GM12865 (cell line): Measurements from ENCODE around the gene REXO5.

Experiments used
- DNase-seq: peaks from one replicate; pipeline ENCODE4 v3.0.0; 2010; ENCODE audit warnings: low read depth
- H3K4me3 ChIP-seq: 2 replicates; pipeline ENCODE4 v1.5.1; 2011; ENCODE audit warnings: mild to moderate bottlenecking, low read depth, low read length, control low read depth
- TF ChIP-seq, protein P1 (sequence below): IDR thresholded peaks from 2 replicates; pipeline ENCODE4 v1.5.1; 2011; ENCODE audit warnings: low read length, control low read depth, low read depth, inconsistent platforms; ENCODE audit not compliant: insufficient read depth; ENCODE audit errors: missing control alignments

Gene REXO5

GRCh38 chr16:20782470-20782869 lies 23.9 kb upstream of the REXO5 start:
- no peak for DNase-seq
- no peak overlapping the region for H3K4me3 ChIP-seq
- TF ChIP-seq, protein P1, sequence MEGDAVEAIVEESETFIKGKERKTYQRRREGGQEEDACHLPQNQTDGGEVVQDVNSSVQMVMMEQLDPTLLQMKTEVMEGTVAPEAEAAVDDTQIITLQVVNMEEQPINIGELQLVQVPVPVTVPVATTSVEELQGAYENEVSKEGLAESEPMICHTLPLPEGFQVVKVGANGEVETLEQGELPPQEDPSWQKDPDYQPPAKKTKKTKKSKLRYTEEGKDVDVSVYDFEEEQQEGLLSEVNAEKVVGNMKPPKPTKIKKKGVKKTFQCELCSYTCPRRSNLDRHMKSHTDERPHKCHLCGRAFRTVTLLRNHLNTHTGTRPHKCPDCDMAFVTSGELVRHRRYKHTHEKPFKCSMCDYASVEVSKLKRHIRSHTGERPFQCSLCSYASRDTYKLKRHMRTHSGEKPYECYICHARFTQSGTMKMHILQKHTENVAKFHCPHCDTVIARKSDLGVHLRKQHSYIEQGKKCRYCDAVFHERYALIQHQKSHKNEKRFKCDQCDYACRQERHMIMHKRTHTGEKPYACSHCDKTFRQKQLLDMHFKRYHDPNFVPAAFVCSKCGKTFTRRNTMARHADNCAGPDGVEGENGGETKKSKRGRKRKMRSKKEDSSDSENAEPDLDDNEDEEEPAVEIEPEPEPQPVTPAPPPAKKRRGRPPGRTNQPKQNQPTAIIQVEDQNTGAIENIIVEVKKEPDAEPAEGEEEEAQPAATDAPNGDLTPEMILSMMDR, result no peak

DNA sequence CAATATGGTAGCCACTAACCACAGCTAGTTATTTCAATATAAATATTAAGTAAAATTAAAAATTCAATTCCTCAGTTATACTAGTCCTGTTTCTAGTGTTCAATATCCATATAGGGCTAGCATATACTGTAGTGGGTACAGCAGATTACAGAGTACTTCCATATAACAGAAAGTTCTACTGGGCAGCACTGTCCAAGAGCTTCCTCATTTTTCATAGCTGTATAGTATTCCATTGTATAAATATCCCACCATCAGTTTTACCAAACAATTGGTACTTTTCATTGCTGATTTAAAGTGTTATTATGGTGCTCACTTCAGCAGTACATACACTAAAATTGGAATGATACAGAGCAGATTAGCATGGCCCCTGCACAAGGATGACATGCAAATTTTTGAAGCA lies 22.1 kb upstream of the REXO5 start:
- DNase-seq, result no peak
- no peak overlapping the region for H3K4me3 ChIP-seq
- TF ChIP-seq, protein P1, result no peak

- no peak for DNase-seq
- TF ChIP-seq, protein P1, result no peak
- no peak overlapping the region for H3K4me3 ChIP-seq
Observed at GRCh38 chr16:20789130-20789529, 17.2 kb upstream of the REXO5 start.

DNA sequence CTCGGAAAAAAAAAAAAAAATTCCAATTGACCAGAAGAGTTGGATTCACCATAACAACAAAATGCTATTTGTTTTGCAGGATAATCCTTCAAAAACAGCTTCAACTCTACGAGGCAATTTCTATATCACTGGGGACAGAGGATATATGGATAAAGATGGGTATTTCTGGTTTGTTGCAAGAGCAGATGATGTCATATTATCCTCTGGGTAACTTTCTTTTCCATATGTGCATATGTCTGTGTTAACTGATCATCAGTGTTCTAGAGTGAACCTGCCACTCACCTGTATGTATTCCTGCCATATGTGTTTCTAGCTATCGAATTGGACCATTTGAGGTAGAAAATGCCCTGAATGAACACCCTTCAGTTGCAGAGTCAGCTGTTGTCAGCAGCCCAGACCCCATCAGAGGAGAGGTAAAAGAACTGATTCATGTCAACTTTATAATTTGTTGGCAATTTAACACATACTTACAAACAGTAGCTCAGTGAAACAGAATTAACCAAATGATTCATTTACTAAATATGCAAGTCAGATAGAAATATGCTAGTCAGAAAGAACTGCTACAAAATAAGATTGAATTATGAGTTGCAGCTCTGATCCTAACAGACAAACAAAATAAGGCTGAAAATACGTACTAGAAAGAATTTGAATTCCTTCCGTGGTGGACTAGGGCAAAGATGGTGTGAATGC lies 14.3 kb upstream of the REXO5 start:
- no peak overlapping the region for H3K4me3 ChIP-seq
- no peak for DNase-seq
- TF ChIP-seq, protein P1, result no peak

GRCh38 chr16:20798364-20798763 lies 8.0 kb upstream of the REXO5 start:
- TF ChIP-seq, protein P1, result no peak
- no peak overlapping the region for H3K4me3 ChIP-seq
- DNase-seq, result no peak

DNA sequence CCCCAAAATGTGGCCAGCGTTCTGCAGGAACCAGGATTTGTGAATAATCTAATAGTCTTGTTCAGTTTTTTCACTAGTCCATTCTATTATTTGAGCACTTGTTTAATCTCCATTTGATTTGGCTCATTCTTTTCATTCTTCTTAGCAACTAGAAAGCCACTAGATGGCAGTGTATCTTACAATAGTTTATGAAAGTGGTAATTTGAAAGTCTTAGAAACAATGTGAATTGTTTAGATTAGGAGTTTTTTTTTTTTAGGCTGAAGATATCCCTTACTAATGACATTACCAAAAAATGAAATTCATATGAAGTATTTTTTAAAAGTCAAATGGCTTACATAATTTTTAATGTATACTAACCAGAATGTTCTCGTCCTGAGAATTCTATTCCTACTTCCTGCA lies 6.7 kb upstream of the REXO5 start:
- TF ChIP-seq, protein P1, result peak; percentile 40
- peak; percentile 29 for DNase-seq
- no peak overlapping the region for H3K4me3 ChIP-seq

DNA sequence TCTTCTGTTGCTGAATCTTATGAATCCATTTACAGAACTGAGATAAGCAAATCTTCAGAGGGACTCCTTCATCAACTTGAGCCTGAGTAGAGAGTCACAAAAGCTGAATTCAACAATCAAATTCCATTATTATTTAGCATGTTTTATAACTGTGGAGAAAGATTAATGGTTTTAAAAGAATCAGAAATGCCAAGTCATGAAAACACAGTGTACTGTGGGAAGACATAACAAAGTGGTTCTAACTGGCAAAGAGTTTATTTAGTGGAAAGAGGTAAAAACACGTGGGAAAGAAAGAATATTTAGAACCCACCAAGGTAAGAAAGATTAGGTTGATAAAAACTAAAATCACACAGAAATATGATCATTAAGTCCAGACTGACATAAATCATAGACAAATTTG lies 5.0 kb upstream of the REXO5 start:
- no peak overlapping the region for H3K4me3 ChIP-seq
- TF ChIP-seq, protein P1, result no peak
- DNase-seq, result no peak
